Measurements from ENCODE around the gene KIF6. TPM values are rescaled to one million over a fixed set of nuclear protein-coding genes. Genes with fewer than 3 reads are reported as not detected.
"Not testable (repeated sequence)": the region's sequence is repeated elsewhere in the genome, so short reads cannot be mapped to it uniquely, and the experiment has no call there.

Gene KIF6
- total RNA-seq, 1 donor, result 0.27 TPM

- no peak overlapping the region for H3K4me3 ChIP-seq (ENCODE audit: low read depth, low read length)
- no peak for DNase-seq (ENCODE audit: low read depth)
- no peak for TF ChIP-seq CTCF (IDR thresholded peaks at IDR 0.05; ENCODE audit: insufficient read depth, low read length)
Measured at GRCh38 chr6:39495640-39496039, 229.6 kb downstream of the KIF6 start.

- no peak for TF ChIP-seq CTCF (IDR thresholded peaks at IDR 0.05; ENCODE audit: insufficient read depth, low read length)
- H3K4me3 ChIP-seq (ENCODE audit: low read depth, low read length), result no peak overlapping the region
- DNase-seq (ENCODE audit: low read depth), result no peak
Measured at GRCh38 chr6:39494998-39495397, 230.2 kb downstream of the KIF6 start.

- DNase-seq (ENCODE audit: low read depth), result no peak
- H3K4me3 ChIP-seq (ENCODE audit: low read depth, low read length), result no peak overlapping the region
- TF ChIP-seq CTCF (IDR thresholded peaks at IDR 0.05; ENCODE audit: insufficient read depth, low read length), result no peak
Measured at GRCh38 chr6:39493777-39494176, 231.4 kb downstream of the KIF6 start.

- no peak overlapping the region for H3K4me3 ChIP-seq (ENCODE audit: low read depth, low read length)
- DNase-seq (ENCODE audit: low read depth), result no peak
- TF ChIP-seq CTCF (IDR thresholded peaks at IDR 0.05; ENCODE audit: insufficient read depth, low read length), result no peak
Measured at GRCh38 chr6:39493174-39493573, 232.0 kb downstream of the KIF6 start.

- no peak for DNase-seq (ENCODE audit: low read depth)
- TF ChIP-seq CTCF (IDR thresholded peaks at IDR 0.05; ENCODE audit: insufficient read depth, low read length), result no peak
- no peak overlapping the region for H3K4me3 ChIP-seq (ENCODE audit: low read depth, low read length)
Measured at GRCh38 chr6:39490108-39490507, 235.1 kb downstream of the KIF6 start.

- no peak for DNase-seq (ENCODE audit: low read depth)
- no peak for TF ChIP-seq CTCF (IDR thresholded peaks at IDR 0.05; ENCODE audit: insufficient read depth, low read length)
Measured at GRCh38 chr6:39488255-39488879, 236.8 kb downstream of the KIF6 start.

GRCh38 chr6:39484276-39484675, 240.9 kb downstream of the KIF6 start:
- TF ChIP-seq CTCF (IDR thresholded peaks at IDR 0.05; ENCODE audit: insufficient read depth, low read length), result no peak
- DNase-seq (ENCODE audit: low read depth), result no peak
- H3K4me3 ChIP-seq (ENCODE audit: low read depth, low read length), result no peak overlapping the region

More at GRCh38 chr6:39488255-39488879, 236.8 kb downstream of the KIF6 start:
- no peak overlapping the region for H3K4me3 ChIP-seq (ENCODE audit: low read depth, low read length)

- not testable (repeated sequence) for H3K4me3 ChIP-seq (ENCODE audit: low read depth, low read length); DNase-seq (ENCODE audit: low read depth)
Measured at GRCh38 chr6:39479819-39480218, 245.4 kb downstream of the KIF6 start.

Data from fibroblast of the aortic adventitia (primary cell).